Endothelial cell of umbilical vein (primary cell): Measurements from ENCODE around the gene THUMPD3. TPM values are rescaled to one million over a fixed set of nuclear protein-coding genes. Genes with fewer than 3 reads are reported as not detected.

ENCODE experiments used
- BruUV-seq: library from RNA; stranded (reverse); fragments of 400-500 nt; replicated peaks from 2 replicates; lab custom pipeline; 2021; lab: Mats Ljungman, UMichigan
- CTCF ChIA-PET: fragments of 300-600, 350-600 bp; sonication (Branson Sonifier 250); formaldehyde crosslinking; loops from one replicate; lab custom pipeline; 2021; ENCODE audit warnings: antibody characterized with exemption, inconsistent platforms; lab: Charles Lee
- POLR2A ChIA-PET: fragments of 300-600, 350-600 bp; sonication (Branson Sonifier 250); formaldehyde crosslinking; loops from one replicate; lab custom pipeline; 2021; ENCODE audit warnings: antibody characterized with exemption, inconsistent platforms; lab: Charles Lee
- DNase-seq: peaks from one replicate; pipeline ENCODE4 v3.0.0-alpha.2; 2011; ENCODE audit warnings: low read depth, low spot score
- FAIRE-seq: peaks from 2 replicates; lab custom pipeline; 2011; peaks lifted over from hg19 to GRCh38; lab: Jason Lieb, UNC
- H2AFZ ChIP-seq: 2 replicates; pipeline ENCODE4 v1.6.0; 2012; ENCODE audit warnings: low read depth, low read length, control low read depth, inconsistent platforms
- H3K27ac ChIP-seq: 2 replicates; pipeline ENCODE4 v1.5.1; 2011; ENCODE audit warnings: low read depth, mild to moderate bottlenecking, control low read depth, low read length, moderate library complexity; ENCODE audit not compliant: insufficient read depth
- H3K27me3 ChIP-seq, 2 experiments: 2 replicates each; pipeline versions ENCODE4 v1.6.0 to v1.6.1; 2011; ENCODE audit warnings: low read length in 2 of 2, mixed read lengths in 1 of 2; ENCODE audit not compliant: control insufficient read depth in 2 of 2, insufficient read depth in 2 of 2
- H3K36me3 ChIP-seq, 2 experiments: 2 replicates in 1 of 2; 3 replicates in 1 of 2; pipeline ENCODE4 v1.5.1; 2011; ENCODE audit warnings: low read length in 2 of 2, mild to moderate bottlenecking in 1 of 2, moderate library complexity in 1 of 2; ENCODE audit not compliant: control insufficient read depth in 2 of 2, insufficient read depth in 2 of 2; ENCODE audit errors: extremely low read depth in 1 of 2
- H3K4me1 ChIP-seq: 3 replicates; pipeline ENCODE4 v1.5.1; 2011; ENCODE audit warnings: mild to moderate bottlenecking, low read length; ENCODE audit not compliant: control insufficient read depth, insufficient read depth; ENCODE audit errors: extremely low read depth
- H3K4me2 ChIP-seq: 2 replicates; pipeline ENCODE4 v1.6.1; 2011; ENCODE audit warnings: low read length, control low read depth, mixed read lengths; ENCODE audit not compliant: insufficient read depth
- H3K4me3 ChIP-seq, 3 experiments: fragments of 200-600 bp in 1 of 3; sonication (generic), shearing (Covaris generic) in 1 of 3; replicated peaks in 1 of 3; 2 replicates each; pipeline ENCODE4 v1.5.1; 2011 to 2016; ENCODE audit warnings: control low read depth in 3 of 3, low read length in 3 of 3, mild to moderate bottlenecking in 2 of 3, inconsistent platforms in 1 of 3, low read depth in 1 of 3, moderate library complexity in 1 of 3; ENCODE audit not compliant: insufficient read depth in 1 of 3
- H3K79me2 ChIP-seq: 2 replicates; pipeline ENCODE4 v1.6.0; 2012; ENCODE audit warnings: low read length, inconsistent platforms; ENCODE audit not compliant: control insufficient read depth, insufficient read depth
- H3K9ac ChIP-seq: replicated peaks from 2 replicates; pipeline ENCODE3; 2011; ENCODE audit warnings: low read length, control low read depth; ENCODE audit not compliant: insufficient read depth; ENCODE audit errors: extremely low read depth
- H3K9me1 ChIP-seq: replicated peaks from 3 replicates; pipeline ENCODE4 v1.6.0; 2011; ENCODE audit warnings: mild to moderate bottlenecking, low read length; ENCODE audit not compliant: control insufficient read depth, insufficient read depth; ENCODE audit errors: extremely low read depth
- H3K9me3 ChIP-seq: replicated peaks from 2 replicates; pipeline ENCODE4 v1.5.1; 2012; ENCODE audit warnings: low read length, inconsistent platforms; ENCODE audit not compliant: control insufficient read depth, insufficient read depth
- H4K20me1 ChIP-seq: replicated peaks from 2 replicates; pipeline ENCODE3; 2011; ENCODE audit warnings: mild to moderate bottlenecking, low read length; ENCODE audit not compliant: control insufficient read depth, insufficient read depth; ENCODE audit errors: extremely low read depth
- EZH2 ChIP-seq: IDR thresholded peaks from 2 replicates; pipeline ENCODE4 v1.6.1; 2012; ENCODE audit warnings: borderline replicate concordance, low read depth, mild to moderate bottlenecking, moderate library complexity, low read length, inconsistent platforms; ENCODE audit not compliant: severe bottlenecking
- FOS ChIP-seq: IDR thresholded peaks from 2 replicates; pipeline ENCODE4 v1.6.1; 2011; ENCODE audit warnings: mild to moderate bottlenecking, low read length, moderate library complexity, borderline replicate concordance; ENCODE audit not compliant: insufficient read depth
- GATA2 ChIP-seq: IDR thresholded peaks from 2 replicates; pipeline ENCODE4 v1.7.0; 2011; ENCODE audit warnings: low read depth, mild to moderate bottlenecking, moderate library complexity, mixed read lengths, low read length; ENCODE audit not compliant: insufficient read length, insufficient read depth
- JUN ChIP-seq: IDR thresholded peaks from 2 replicates; pipeline ENCODE4 v1.6.1; 2011; ENCODE audit warnings: borderline replicate concordance, low read depth; ENCODE audit not compliant: insufficient read length, insufficient read depth
- MYC ChIP-seq: IDR thresholded peaks from one replicate; pipeline ENCODE4 v1.6.1; 2011; ENCODE audit warnings: mild to moderate bottlenecking, low read depth, low read length
- POLR2A ChIP-seq: IDR thresholded peaks from 2 replicates; pipeline ENCODE4 v1.6.1; 2012; ENCODE audit warnings: low read depth, mild to moderate bottlenecking, control low read depth, low read length
- POLR2AphosphoS5 ChIP-seq: IDR thresholded peaks from 2 replicates; pipeline ENCODE4 v1.6.1; 2012; ENCODE audit warnings: low read depth, mild to moderate bottlenecking, control low read depth, low read length, moderate library complexity; ENCODE audit not compliant: insufficient read depth
- dilution Hi-C: fragments of 300-500 bp; cut with MboI; formaldehyde crosslinking; loops from one replicate; pipeline ENCODE4 v1.15.0; 2019; ENCODE audit warnings: low sequenced_read_pairs; ENCODE audit not compliant: extremely low pct_ligation_motif_present
- intact Hi-C: fragments of 100-400 bp; cut with micrococcal nuclease; formaldehyde crosslinking; loops from one replicate; pipeline ENCODE4 v1.10.0; 2022
- polyA plus RNA-seq, 4 experiments: library from polyadenylated mRNA; depleted of rRNA in 3 of 4; stranded (reverse) in 3 of 4; unstranded in 1 of 4; fragments of >200 nt; gene quantifications; 2 replicates each; pipeline versions ENCODE4 v1.2.1 to v1.2.3, GENCODE V29; 2011 to 2012; ENCODE audit warnings: missing spikeins in 1 of 4
- total RNA-seq: library from RNA; stranded (reverse); gene quantifications from 2 replicates; pipeline ENCODE4 v1.2.3, GENCODE V29; 2021
- TF ChIP-seq, protein P1 (sequence below), 2 donors: IDR thresholded peaks; 1 replicate in 1 of 2; 2 replicates in 1 of 2; pipeline ENCODE4 v1.5.1; 2011; ENCODE audit warnings: low read length in 2 of 2, mild to moderate bottlenecking in 2 of 2, moderate library complexity in 2 of 2, control low read depth in 1 of 2, inconsistent platforms in 1 of 2, low read depth in 1 of 2; ENCODE audit not compliant: insufficient read depth in 1 of 2; ENCODE audit errors: extremely low read depth in 1 of 2
- TF ChIP-seq, protein P2 (sequence below): IDR thresholded peaks from 2 replicates; pipeline ENCODE4 v1.6.1; 2011; ENCODE audit not compliant: insufficient read depth, insufficient read length

THUMPD3 gene
- total and polyA plus RNA-seq, 2 donors (not counting 3 experiments of a cell fraction or from before 2014, with no cell fraction given): 10.0 to 26.5 TPM

DNA sequence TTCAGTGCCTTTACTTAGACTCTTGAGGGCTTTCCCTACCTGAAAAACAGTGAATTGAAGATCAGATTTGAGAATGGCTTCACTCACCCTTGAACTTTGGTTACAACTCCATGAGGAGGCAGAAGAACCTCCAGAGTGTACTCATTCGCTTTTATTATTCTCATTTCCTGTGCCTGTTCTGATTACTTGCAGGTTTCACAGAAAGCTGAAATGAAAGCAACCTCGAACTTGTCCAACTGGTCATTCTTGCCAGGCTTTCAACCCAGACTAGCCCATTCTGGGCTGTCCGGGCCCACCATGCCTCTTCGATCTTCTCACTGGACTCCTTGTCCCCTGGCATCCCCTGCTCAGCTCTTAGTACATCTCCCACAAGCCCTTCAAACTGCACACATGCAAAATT is 20.2 kb upstream of the THUMPD3 start:
- ChIA-PET POLR2A (interaction anchor here (0.6 kb wide), 1 partner anchor 25 kb away, joined by 3 read pairs; no protein-coding TSS in a partner anchor), CTCF (interaction anchor here (1.2 to 1.4 kb wide), 2 partner anchors 10 to 40 kb away, joined by 3 to 6 read pairs; no protein-coding TSS in a partner anchor)
- Histone ChIP-seq H3K36me3 (no peaks in the 10 kb centered on the region), H3K4me3 (no peak overlapping the region), H3K4me2 (no peak overlapping the region), H3K9me1 (no peaks in the 10 kb centered on the region), H3K79me2 (no peaks in the 10 kb centered on the region), H3K9me3 (no peaks in the 10 kb centered on the region), H4K20me1 (no peaks in the 10 kb centered on the region), H3K27me3 (no peaks in the 10 kb centered on the region), H3K4me1 (peaks cover 11% of the 10 kb centered on the region), H2AFZ (no peak overlapping the region), H3K9ac (no peak overlapping the region), H3K27ac (no peak overlapping the region)
- dilution Hi-C loops: no loop called here
- no TSS peak for BruUV-seq
- intact Hi-C loops: no loop called here
- TF ChIP-seq POLR2AphosphoS5 (no peak), JUN (no peak), GATA2 (no peak), EZH2 (no peak), POLR2A (no peak), FOS (no peak), MYC (no peak)
- TF ChIP-seq, protein P1, sequence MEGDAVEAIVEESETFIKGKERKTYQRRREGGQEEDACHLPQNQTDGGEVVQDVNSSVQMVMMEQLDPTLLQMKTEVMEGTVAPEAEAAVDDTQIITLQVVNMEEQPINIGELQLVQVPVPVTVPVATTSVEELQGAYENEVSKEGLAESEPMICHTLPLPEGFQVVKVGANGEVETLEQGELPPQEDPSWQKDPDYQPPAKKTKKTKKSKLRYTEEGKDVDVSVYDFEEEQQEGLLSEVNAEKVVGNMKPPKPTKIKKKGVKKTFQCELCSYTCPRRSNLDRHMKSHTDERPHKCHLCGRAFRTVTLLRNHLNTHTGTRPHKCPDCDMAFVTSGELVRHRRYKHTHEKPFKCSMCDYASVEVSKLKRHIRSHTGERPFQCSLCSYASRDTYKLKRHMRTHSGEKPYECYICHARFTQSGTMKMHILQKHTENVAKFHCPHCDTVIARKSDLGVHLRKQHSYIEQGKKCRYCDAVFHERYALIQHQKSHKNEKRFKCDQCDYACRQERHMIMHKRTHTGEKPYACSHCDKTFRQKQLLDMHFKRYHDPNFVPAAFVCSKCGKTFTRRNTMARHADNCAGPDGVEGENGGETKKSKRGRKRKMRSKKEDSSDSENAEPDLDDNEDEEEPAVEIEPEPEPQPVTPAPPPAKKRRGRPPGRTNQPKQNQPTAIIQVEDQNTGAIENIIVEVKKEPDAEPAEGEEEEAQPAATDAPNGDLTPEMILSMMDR (IDR thresholded peaks at IDR 0.05; ENCODE audit: extremely low read depth in 1 of 2, insufficient read depth in 1 of 2, low read depth in 1 of 2, low read length in 2 of 2): no peak
- TF ChIP-seq, protein P2, sequence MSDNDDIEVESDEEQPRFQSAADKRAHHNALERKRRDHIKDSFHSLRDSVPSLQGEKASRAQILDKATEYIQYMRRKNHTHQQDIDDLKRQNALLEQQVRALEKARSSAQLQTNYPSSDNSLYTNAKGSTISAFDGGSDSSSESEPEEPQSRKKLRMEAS: no peak
- no peak for FAIRE-seq
- no peak for DNase-seq
